Measurements from ENCODE around the gene FASTKD1.
"Not testable (repeated sequence)": the region's sequence is repeated elsewhere in the genome, so short reads cannot be mapped to it uniquely, and the experiment has no call there.

FASTKD1 gene, protein sequence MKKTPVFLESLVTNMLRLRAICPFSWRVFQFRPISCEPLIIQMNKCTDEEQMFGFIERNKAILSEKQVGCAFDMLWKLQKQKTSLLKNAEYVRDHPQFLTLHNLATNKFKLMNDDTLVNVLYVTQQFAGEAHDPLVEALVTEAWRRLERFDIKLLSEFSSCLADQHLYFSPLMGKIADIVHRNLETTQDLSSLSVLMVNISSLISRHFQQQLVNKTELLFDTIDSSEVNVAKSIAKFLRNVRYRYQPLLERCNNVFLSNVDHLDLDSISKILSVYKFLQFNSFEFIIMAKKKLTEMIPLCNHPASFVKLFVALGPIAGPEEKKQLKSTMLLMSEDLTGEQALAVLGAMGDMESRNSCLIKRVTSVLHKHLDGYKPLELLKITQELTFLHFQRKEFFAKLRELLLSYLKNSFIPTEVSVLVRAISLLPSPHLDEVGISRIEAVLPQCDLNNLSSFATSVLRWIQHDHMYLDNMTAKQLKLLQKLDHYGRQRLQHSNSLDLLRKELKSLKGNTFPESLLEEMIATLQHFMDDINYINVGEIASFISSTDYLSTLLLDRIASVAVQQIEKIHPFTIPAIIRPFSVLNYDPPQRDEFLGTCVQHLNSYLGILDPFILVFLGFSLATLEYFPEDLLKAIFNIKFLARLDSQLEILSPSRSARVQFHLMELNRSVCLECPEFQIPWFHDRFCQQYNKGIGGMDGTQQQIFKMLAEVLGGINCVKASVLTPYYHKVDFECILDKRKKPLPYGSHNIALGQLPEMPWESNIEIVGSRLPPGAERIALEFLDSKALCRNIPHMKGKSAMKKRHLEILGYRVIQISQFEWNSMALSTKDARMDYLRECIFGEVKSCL

DNA sequence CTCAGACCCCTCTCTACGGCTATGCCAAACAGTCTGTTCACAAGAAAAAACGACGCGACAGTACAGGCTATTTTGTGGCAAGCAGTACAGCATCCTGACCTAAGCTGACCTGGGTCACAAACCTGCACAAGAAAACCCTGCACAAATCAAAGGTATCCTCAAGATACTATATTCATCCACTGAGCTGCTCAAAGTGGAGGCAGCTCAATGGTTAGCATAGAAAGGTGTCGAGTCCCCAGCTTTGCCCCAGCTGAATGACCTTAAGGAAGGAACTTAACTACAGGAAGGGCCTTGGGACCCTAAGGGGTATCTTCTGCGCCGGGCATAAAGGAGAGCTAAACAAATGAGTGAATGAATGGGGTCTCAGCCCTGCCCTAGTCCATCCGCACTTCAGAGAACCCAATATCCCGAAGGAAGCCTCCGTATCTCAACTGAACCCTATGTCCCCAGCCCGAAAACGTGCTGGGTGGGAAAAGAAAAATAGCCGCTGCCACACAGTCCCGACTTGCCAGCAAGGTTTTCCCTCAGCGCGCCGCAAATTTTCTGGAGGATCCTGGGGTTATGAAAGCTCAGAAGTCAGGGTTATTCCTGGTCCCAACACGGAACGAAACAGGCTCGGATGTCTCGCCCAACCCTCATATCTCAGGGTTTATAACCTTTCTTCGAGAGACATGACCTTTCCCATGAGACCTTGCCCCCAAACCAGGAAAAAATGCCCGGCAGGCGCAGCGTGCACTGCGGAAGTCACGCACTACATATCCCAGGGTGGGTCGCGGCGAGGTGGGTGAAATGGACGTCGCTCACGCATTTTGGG, at the start of gene FASTKD1:
Gene FASTKD1, minus strand, starts transcription at position 706 of the 814 bp plus-strand sequence. CDS start 1,836 bp downstream, outside the sequence.
- DNase-seq = peak; percentile 88

DNA sequence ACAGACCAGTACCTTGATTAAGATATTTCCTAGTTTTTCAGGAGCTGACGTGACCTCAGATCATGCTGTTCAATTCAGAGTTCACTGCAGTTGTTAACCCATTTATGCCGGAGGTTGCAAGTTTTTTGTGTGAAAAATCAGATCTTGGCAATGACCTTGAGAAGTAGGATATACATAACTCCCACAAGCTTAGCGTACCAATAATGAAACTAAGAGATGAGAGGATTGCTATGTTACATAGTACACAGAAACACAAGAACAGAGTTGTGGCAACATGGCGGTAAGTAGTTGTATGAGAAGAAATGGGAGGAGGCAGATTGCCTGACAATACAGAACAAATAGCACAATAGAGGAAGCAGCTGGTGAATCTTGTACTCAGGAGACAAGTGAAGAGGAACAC, 49.6 kb upstream of the FASTKD1 start:
- DNase-seq = no peak

DNA sequence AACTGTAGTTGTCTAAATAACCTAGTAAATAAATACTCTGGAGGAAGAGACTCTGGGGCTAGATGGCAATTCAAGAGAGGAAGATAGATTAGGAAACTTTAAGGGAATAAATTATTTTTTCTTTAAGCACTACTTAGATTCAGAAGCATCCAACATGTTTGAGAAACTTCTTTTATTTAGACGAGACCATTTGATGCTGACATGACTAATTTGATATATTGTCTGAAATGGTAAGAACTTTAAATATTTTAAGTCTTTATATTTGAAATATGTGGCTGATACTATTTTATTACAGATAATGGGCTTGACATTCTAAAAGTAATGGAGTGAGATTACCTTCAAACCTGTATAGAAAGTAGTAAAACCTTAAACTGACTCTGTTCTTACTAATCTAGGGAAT, 46.8 kb upstream of the FASTKD1 start:
- DNase-seq = no peak

DNA sequence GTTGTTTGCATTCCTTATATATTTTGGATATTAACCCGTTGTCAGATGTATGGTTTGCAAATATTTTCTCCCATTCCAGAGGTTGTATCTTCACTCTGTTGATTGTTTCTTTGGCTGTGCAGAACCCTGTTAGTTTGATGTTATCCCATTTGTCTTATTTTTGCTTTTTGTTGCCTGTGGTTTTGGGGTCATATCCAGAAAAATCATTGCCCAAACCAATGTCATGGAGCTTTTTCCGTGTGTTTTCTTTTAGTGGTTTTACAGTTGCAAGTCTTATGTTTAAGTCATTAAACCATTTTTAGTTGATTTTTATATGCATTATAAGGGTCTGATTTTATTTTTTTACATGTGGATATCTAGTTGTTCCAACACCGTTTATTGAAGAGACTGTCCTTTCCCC, 46.3 kb upstream of the FASTKD1 start:
- DNase-seq = no peak

DNA sequence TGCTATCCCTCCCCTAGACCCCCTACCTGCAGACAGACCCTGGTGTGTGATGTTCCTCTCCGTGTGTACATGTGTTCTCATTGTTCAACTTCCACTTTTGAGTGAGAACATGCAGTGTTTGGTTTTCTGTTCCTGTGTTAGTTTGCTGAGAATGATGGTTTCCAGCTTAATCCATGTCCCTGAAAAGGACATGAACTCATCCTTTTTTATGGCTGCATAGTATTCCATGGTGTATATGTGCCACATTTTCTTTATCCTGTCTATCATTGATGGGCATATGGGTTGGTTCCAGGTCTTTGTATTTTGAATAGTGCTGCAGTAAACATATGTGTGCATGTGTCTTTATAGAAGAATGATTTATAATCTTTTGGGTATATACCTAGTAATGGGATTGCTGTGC, 42.3 kb upstream of the FASTKD1 start:
- DNase-seq = not testable (repeated sequence)

DNA sequence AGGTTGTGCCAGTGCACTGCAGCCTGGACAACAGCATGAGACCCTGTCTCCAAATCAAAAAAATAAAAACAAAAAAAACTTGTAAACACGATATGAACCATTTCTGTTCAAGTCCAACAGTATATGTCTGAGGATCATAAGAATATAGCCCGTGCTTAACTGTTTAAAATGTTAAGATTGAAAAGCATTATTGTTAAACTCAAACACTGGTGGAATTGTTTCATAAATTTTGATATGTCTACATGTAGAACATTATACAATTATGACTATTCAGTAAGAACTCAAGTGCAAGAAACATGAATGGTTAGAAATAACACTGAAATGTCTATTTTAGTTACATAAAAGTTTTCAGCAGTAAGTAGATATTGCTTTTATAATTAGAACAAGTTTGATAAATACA, 40.2 kb upstream of the FASTKD1 start:
- DNase-seq = no peak

DNA sequence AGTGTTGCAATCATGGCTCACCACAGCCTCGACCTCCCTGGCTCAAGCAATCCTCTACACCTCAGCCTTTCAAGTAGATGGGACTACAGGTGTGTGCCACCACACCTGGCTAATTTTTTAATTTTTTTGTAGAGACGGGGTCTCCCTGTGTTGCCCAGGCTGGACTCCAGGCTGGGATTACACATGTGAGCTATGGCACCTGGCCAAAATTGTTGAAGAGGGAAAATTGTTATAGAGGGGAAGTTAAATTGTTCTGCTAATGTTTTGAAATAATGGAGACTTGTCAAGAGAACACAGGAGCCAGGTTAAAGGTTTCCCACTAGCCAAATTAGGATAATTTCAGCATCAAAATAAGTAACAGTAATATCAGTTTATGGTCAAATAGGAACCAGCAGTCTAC, 35.6 kb upstream of the FASTKD1 start:
- DNase-seq = no peak

DNA sequence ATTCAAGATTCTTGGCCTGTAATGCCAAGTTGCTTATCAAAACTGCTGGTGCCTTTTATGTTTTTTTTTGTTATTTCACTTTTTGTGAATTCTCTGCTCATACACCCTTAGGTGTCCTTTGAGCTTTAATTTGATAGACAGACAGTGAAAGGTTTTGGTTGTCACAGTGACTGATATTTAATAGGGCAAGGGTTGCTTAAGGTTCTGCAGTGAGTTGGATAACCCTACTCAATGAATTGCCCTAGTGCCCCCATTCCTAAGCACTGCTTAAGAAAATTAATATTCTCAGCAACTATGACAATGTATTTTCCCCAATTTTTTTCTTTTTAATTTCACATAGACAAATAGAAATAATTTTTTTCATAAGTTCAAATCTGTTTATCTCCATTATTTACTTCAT, 25.9 kb upstream of the FASTKD1 start:
- no peak for DNase-seq

DNA sequence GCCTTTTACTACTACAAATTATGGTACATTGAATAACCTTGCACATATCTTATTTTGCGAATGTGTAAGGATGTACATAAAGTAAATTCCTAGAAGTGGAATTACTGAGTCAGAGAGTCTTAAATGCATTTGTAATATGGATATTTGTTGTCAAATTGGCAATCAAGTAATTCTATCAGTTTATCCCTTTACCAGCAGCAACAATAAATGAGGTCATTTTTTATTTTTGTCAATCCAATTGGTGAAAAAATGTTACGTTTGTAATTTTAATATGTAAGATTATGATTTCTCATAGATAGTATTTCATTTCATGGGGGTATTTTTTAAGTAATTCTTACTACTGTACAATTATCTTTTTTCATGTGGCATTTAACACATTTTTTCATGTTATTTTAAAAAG, 25.3 kb upstream of the FASTKD1 start:
- DNase-seq = no peak

DNA sequence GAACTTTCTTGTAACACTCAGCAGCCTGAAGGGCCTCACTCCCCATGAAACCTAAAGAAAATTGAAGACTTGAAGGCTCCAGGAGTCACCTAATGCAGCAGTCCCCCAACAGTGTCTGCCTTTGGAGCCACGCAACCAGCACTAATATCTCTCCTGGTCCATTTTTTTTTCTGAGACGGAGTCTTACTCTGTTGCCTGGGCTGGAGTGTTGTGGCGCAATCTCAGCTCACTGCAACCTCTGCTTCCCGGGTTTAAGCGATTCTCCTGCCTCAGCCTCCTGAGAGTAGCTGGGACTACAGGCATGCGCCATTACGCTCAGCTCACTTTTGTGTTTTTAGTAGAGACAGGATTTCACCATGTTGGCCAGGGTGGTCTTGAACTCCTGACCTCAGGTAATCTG, 22.9 kb upstream of the FASTKD1 start:
- DNase-seq = not testable (repeated sequence)

DNA sequence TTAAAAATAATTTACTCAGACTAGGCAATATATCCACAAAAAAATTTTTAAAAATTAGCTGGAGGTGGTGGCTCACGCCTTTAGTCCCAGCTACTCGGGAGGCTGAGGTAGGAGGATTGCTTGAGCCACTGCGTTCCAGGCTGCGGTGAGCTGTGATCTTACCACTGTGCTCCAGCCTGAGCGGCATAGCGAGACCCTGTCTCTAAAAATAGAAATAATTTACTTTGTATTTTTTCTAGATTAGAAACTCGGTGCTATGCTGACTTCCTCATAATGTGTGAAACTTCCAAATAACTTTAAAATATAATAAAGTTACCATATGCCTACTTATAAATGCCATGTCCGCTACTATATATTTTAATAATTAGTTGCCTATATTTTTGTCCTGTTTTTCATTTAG, 17.1 kb upstream of the FASTKD1 start:
- DNase-seq = no peak

DNA sequence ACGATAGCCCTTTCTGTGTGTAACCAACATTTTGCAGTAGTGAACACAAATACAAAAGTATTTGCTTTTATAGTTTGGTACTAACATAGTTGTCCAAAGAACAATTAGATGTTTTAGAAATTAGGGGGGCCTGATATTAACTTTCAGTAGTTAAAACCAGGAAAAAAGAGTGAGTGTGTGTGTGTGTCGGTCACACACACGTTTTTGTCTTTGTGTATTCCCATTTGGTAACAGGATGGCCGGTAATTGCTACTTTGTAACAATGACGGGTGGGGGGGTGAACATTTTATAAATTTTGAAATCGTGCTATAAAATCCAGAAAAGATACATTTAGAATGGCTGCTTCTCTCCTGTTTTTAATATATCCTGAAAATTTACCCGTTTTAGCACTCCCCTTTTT, 12.0 kb upstream of the FASTKD1 start:
- no peak for DNase-seq

DNA sequence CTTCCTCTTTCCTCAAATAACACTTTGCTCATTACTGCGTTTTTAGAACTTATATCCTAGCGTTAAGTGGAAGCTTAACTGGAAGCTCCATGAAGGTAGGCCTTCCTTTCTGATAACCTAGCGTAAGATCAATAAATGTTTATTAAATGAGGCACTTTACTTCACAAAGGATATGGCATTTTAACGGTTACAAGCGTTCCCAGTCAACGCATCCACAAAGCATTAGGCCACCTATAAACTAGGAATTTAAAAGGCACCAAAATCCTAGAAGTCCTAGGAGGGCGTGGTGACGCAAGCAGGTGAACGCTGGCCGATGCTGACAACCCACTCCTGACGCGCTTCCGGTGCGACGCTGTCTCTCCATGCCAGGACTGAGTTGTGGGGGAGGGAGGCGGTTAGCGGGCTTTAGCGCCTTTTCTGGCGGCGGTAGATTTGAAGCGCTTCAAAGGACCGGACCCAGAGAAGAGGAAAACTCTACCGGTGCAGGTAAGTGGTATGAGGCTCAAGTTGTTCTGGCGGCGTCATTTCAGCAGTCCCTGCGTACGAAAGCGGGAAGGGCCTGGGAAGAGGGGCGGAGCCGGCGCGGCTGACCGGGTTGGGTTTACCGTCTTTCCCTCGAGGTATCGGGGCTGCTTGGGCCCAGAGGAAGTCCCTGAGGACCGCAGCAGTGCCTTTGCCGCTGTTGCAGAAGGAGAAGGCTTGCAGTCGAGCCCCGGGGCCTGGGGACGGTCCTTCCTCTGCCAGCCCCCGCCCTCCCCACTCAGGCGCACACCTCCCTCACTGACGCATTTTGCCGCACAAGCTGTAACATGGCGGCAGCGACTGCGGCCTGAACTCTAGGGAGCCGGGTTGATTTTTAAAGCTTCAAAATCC, 10.6 kb upstream of the FASTKD1 start, which contains the start of gene PPIG:
Gene PPIG, plus strand, starts transcription at position 347 of the 873 bp plus-strand sequence. CDS start 19,691 bp downstream, outside the sequence.
- DNase-seq = peak; percentile 94

DNA sequence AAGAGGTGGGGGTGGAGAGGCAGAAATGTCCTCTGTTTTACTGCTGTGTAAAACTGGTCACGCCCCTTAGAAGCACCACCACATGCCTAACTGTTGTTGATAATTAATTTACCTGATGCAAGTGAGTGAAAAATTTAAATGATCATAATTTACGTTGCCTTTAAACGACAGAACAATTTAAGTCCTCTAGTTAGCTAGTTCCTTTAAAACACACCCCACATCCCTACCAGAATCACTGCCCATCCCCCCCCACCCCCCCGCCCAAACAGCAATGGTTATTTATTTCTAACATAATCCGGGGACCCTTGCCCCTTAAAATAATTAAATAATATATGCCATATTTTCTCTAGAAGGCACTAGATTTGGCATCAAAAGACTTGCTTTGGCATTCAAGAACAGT, 9.9 kb upstream of the FASTKD1 start:
- no peak for DNase-seq

DNA sequence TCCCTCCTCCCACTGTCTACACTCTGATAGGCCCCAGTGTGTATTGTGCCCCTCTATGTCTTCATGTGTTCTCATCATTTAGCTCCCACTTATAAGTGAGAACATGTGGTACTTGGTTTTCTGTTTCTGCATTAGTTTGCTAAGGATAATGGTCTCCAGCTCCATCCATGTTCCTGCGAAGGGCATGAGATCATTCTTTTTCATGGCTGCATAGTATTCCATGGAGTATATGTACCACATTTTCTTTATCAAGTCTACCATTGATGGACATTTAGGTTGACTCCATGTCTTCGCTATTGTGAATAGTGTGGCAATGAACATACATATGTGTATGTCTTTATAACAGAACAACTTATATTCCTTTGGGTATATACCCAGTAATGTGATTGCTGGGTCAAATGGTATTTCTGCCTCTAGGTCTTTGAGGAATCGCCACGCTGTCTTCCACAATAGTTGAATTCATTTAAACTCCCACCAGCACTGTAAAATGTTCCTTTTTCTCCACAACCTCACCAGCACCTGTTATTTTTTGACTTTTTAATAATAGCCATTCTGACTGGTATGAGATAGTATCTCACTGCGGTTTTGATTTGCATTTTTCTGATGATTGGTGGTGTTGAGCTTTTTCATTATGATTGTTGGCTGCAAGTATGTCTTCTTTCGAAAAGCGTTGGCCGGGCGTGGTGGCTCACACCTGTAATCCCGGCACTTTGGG, 9.0 kb upstream of the FASTKD1 start:
- DNase-seq = not testable (repeated sequence)

DNA sequence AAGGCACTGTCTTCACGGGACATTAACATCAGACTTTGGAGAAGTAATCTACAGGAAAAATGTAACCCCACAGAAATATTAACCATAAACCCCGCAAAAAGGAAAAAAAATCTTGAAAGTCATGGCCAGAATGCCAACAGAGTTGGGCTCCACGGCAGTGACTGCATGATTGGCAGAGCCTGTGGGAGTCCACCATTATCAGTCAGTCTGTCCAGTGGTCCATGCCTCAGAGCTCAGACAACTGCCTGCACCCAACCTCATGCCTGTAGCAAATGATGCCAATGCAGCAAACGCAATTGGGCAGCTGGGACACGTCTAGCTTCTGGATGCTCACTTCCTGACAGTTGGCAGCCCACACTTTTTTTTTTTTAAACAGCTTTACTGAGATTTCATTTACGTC, 5.4 kb upstream of the FASTKD1 start:
- DNase-seq = no peak

DNA sequence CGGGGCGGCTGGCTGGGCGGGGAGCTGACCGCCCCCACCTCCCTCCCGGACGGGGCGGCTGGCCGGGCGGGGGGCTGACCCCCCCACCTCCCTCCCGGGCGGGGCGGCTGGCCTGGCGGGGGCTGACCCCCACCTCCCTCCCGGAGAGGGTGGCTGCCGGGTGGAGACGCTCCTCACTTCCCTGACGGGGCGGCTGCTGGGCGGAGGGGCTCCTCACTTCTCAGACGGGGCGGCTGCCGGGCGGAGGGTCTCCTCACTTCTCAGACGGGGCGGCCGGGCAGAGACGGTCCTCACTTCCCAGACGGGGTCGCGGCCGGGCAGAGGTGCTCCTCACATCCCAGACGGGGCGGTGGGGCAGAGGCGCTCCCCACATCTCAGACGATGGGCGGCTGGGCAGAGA, 1.6 kb upstream of the FASTKD1 start:
- DNase-seq = not testable (repeated sequence)

DNA sequence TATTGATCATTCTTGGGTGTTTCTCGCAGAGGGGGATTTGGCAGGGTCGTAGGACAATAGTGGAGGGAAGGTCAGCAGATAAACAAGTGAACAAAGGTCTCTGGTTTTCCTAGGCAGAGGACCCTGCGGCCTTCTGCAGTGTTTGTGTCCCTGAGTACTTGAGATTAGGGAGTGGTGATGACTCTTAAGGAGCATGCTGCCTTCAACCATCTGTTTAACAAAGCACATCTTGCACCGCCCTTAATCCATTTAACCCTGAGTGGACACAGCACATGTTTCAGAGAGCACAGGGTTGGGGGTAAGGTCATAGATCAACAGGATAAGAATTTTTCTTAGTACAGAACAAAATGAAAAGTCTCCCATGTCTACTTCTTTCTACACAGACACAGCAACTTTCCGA, 874 bp upstream of the FASTKD1 start:
- not testable (repeated sequence) for DNase-seq

DNA sequence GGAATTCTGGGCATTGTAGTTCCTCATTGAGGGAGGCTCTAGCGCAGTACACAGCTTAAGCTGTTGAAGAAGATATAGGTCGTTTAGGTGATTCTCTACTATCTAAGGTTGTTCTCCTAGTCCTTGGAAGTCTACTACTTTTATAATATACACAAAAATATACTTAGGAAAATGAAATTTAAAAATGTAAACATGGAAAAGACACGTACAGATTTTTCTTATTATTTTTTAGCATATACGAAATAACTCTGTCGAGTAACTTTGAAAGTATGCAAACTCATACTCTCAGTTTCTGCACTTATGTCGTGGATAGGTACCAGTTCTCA, 272 bp upstream of the FASTKD1 start:
- DNase-seq = no peak

DNA sequence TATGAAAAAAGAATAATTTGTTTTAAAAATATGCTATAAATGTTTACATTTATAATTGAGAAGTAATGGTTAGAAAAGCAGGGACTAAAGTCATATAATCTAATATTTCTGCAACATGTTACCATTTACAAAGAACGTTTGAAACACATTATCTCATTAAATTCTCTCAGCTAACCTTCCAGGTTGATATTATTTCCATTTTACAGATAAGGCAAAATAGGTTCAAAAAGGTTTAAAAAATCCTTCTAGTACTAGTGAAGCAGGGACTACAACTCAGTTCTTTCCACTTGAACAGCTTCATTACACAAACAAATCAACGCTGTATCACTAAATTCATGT, 875 bp downstream of the FASTKD1 start:
- DNase-seq = no peak

DNA sequence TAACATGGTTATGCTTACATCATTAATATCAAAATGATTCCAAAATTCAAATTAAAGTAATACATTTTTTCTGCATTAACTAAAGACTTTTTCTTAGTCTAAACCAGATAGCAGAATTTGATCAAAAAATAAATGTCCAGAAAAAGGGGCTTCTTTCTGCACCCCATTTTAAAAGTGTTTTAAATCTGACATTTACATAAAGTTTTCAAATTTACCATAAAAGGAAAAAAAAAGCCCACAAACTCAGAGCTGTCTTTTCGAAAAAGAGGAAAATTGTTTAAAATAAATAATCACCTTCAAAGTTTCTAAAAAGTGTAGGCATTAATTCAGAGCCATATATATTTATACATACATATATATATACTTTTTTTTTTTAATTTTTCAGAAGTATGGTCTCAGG, 1.5 kb downstream of the FASTKD1 start:
- DNase-seq = no peak

DNA sequence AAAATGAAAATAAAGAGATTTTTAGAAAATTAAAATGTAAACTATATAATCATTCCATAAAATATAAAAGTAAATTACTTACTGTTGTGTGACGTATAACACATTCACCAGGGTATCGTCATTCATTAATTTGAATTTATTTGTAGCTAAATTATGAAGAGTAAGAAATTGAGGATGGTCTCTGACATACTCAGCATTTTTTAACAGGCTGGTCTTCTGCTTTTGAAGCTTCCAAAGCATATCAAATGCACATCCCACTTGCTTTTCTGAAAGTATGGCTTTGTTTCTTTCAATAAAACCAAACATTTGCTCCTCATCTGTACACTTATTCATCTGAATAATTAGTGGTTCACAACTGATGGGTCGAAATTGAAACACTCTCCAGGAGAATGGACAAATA, 2.1 kb downstream of the FASTKD1 start:
- no peak for DNase-seq

Measured in fibroblast of skin of right biceps (primary cell).